Measurements from ENCODE around the gene CST9. TPM values are rescaled to one million over a fixed set of nuclear protein-coding genes. Genes with fewer than 3 reads are reported as not detected.
A peak's percentile ranks its signal among the peaks of the same experiment; 100 is the strongest.

CST9 gene
- total and polyA plus RNA-seq, 2 of the 8 experiments (the other 6 are each of a cell fraction or from before 2014, with no cell fraction given) = 0.05 to 0.19 TPM

DNA sequence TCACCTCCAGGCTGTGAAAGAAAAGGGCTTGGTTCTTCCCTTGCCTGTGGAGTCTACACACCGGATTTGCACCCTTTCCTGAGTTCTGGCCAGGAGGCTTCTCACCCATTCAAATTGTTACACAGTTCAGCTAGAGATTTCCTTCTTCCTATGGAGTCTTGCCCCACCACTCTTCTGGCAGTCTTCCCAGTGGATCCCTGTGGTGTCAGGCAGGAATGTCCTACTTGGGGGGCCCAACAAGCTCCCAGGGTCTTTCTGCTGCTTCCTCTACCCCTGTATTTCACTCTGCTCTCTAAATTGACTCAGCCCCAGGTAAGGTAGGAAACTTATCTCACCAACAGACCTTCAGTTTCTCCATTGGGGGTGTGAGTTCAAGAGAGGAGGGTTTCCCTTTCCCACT, 23.4 kb downstream of the CST9 start:
- H4K20me1 ChIP-seq (replicated peaks in 1 of 2; ENCODE audit: control insufficient read depth in 1 of 2, insufficient read depth in 2 of 2, low read length in 2 of 2) = no peaks in the 10 kb centered on the region
- no peak overlapping the region for H3K23ac ChIP-seq (ENCODE audit: insufficient read length)
- peak overlapping the region; percentile 3 for H4K91ac ChIP-seq (replicated peaks; ENCODE audit: insufficient read length, low read length)
- H3K56ac ChIP-seq (replicated peaks; ENCODE audit: insufficient read length, low read depth, low read length) = no peak overlapping the region
- 0 out of 2 replicates have a peak overlapping the region, but pooled peaks have one; percentile 57 for H2BK20ac ChIP-seq (ENCODE audit: low read length)
- no peak for TF ChIP-seq BRCA1 (IDR thresholded peaks at IDR 0.05; ENCODE audit: low read depth, low read length)
- no peak for TF ChIP-seq FOSL1 (IDR thresholded peaks at IDR 0.05; ENCODE audit: insufficient read depth, low read depth, low read length)
- no peak for TF ChIP-seq TBP (IDR thresholded peaks at IDR 0.05; ENCODE audit: low read depth, low read length)
- TF ChIP-seq GABPA (IDR thresholded peaks at IDR 0.05; ENCODE audit: borderline replicate concordance, insufficient read depth, low read length) = no peak
- no peak for TF ChIP-seq TAF1 (IDR thresholded peaks at IDR 0.05; ENCODE audit: low read depth, low read length)
- TF ChIP-seq ZNF274 (IDR thresholded peaks at IDR 0.05; ENCODE audit: borderline replicate concordance, extremely low read depth, low read length) = no peak
- no peak for TF ChIP-seq RFX5 (IDR thresholded peaks at IDR 0.05; ENCODE audit: borderline replicate concordance, low read depth, low read length)
- H3K27ac ChIP-seq (ENCODE audit: low read depth, low read length) = no peak overlapping the region
- CTCF ChIA-PET (ENCODE audit: partially characterized antibody) = interaction anchor here (0.8 to 6.3 kb wide), 6 partner anchors 13 to 139 kb away, joined by 3 to 99 read pairs (median 6); no protein-coding TSS in a partner anchor
- H2AK5ac ChIP-seq (ENCODE audit: low read depth, low read length) = no peak overlapping the region; the same call in 1 of the 2 replicates
- H3K79me1 ChIP-seq (ENCODE audit: low read depth, low read length) = no peaks in the 10 kb centered on the region
- H2BK120ac ChIP-seq (replicated peaks; ENCODE audit: low read depth, low read length) = no peak overlapping the region
- no peak overlapping the region for H2AFZ ChIP-seq (ENCODE audit: low read length)
- H3K14ac ChIP-seq (ENCODE audit: insufficient read length) = no peak overlapping the region
- H3K4me2 ChIP-seq (ENCODE audit: insufficient read depth in 1 of 2, low read depth in 2 of 2, low read length in 2 of 2) = no peak overlapping the region
- H3K9me3 ChIP-seq (ENCODE audit: insufficient read depth in 2 of 2, low read depth in 1 of 2, low read length in 1 of 2) = 0 out of 4 replicates have a peak, but pooled peaks cover 0 to 4% of the 10 kb centered on the region in 2 experiments
- no peaks in the 10 kb centered on the region for H3K23me2 ChIP-seq (ENCODE audit: low read depth, low read length)
- no peak overlapping the region for H4K8ac ChIP-seq (ENCODE audit: extremely low read depth, insufficient read depth, low read length)
- H3K27me3 ChIP-seq (replicated peaks in 1 of 4; ENCODE audit: control insufficient read depth in 3 of 4, extremely low read depth in 1 of 4, insufficient read depth in 3 of 4, low read length in 3 of 4) = no peaks in the 10 kb centered on the region
- no peak overlapping the region for H3K18ac ChIP-seq (ENCODE audit: extremely low read depth, low read length)
- FAIRE-seq (no peak), DNase-seq (ENCODE audit: low read depth in 1 of 2, low spot score in 2 of 2) (no peak)
- no peak overlapping the region for H3K4ac ChIP-seq (replicated peaks; ENCODE audit: insufficient read length, low read depth, low read length)
- peak overlapping the region; percentile 49; the same call in 1 of the 2 replicates for H2BK5ac ChIP-seq (ENCODE audit: low read depth, low read length)
- H4K5ac ChIP-seq (ENCODE audit: insufficient read length, low read depth, low read length) = no peak overlapping the region
- no peaks in the 10 kb centered on the region for H3K36me3 ChIP-seq (ENCODE audit: control insufficient read depth in 2 of 4, insufficient read depth in 4 of 4, low read length in 3 of 4)
- POLR2A ChIA-PET (ENCODE audit: partially characterized antibody) = no interaction called here
- H2BK12ac ChIP-seq (ENCODE audit: low read depth, low read length) = no peak overlapping the region
- H3K79me2 ChIP-seq (ENCODE audit: control insufficient read depth in 1 of 2, insufficient read depth in 2 of 2, low read length in 2 of 2) = no peaks in the 10 kb centered on the region
- H3K4me1 ChIP-seq (replicated peaks in 1 of 4; ENCODE audit: control insufficient read depth in 3 of 4, insufficient read depth in 4 of 4, low read length in 3 of 4) = no peaks in the 10 kb centered on the region
- H2BK15ac ChIP-seq (ENCODE audit: low read length) = peak overlapping the region; percentile 61; the same call in 1 of the 2 replicates
- no peak overlapping the region for H3K4me3 ChIP-seq (ENCODE audit: extremely low read depth in 1 of 4, insufficient read depth in 2 of 4, low read depth in 3 of 4, low read length in 4 of 4)
- no peak overlapping the region for H3K9ac ChIP-seq (replicated peaks in 1 of 4; ENCODE audit: extremely low read depth in 1 of 4, low read depth in 3 of 4, low read length in 3 of 4)
- 85% methylated on average over 1 of the region's 1 CpG; no CpG with 5 or more reads in 1 of the 2 experiments for WGBS, 2 experiments (ENCODE audit: extremely low coverage in 1 of 2, insufficient coverage in 1 of 2, insufficient read length in 1 of 2, insufficient replicate concordance in 2 of 2, low coverage in 1 of 2, low lambda C conversion rate in 2 of 2, missing lambda C conversion rate in 1 of 2)
